ENCODE results near the gene SRD5A3. TPM values are rescaled to one million over a fixed set of nuclear protein-coding genes. Genes with fewer than 3 reads are reported as not detected.

The SRD5A3 gene
- total and polyA plus RNA-seq, 8 donors = 1.8 to 13.0 (median 9.3) TPM; not detected in 1

- intact Hi-C loops (cut with DNase I; ENCODE audit: low total_unique reads) = no loop called here
- peak in 1 of 2 donors; percentile 66 for DNase-seq
- Histone ChIP-seq H3K4me3 (no peak overlapping the region), H3K27ac (no peak overlapping the region), H3K27me3 (no peaks in the 10 kb centered on the region), H3K36me3 (no peaks in the 10 kb centered on the region), H3K4me1 (no peaks in the 10 kb centered on the region), H3K9me3 (no peaks in the 10 kb centered on the region)
- TF ChIP-seq POLR2AphosphoS5 (IDR thresholded peaks at IDR 0.05) (no peak), EP300 (IDR thresholded peaks at IDR 0.05) (no peak)
- 33 to 65% (median 38%) methylated on average over 13 of the region's 13 CpGs for WGBS, 5 donors
These were observed 32.8 kb downstream of the SRD5A3 start for GRCh38 chr4:55378617-55379467.

DNA sequence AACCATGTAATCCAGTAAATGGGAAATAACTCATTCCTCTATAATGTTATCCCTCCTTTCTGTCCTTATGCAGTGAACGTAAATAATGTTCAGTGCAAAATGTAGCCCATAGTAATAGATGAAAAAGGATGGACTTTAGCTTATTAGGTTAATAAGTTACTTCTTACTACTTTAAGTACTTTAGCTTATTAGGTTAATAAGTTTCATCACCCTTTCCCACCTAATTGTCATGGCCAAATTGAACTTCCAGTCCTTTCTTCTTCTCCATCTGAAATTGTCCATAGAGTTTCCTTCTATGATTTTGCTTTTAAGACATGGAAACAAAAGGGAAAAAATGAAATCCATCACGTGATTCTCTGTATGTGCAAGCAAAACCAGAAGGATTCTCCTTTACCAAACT, 34.5 kb downstream of the SRD5A3 start:
- intact Hi-C loops (cut with DNase I; ENCODE audit: low total_unique reads) = no loop called here
- H3K9me3 ChIP-seq = no peaks in the 10 kb centered on the region
- no peak for TF ChIP-seq POLR2A (IDR thresholded peaks at IDR 0.05)
- no peak for TF ChIP-seq EP300 (IDR thresholded peaks at IDR 0.05)
- TF ChIP-seq CTCF (IDR thresholded peaks at IDR 0.05) = no peak
- TF ChIP-seq POLR2AphosphoS5 (IDR thresholded peaks at IDR 0.05) = no peak
- 77 to 87% (median 85%) methylated on average over 2 of the region's 2 CpGs for WGBS, 5 donors
- no peaks in the 10 kb centered on the region for H3K27me3 ChIP-seq
- DNase-seq = no peak
- H3K4me3 ChIP-seq = no peak overlapping the region
- no peak overlapping the region for H3K27ac ChIP-seq
- H3K36me3 ChIP-seq = no peaks in the 10 kb centered on the region
- H3K4me1 ChIP-seq = no peaks in the 10 kb centered on the region

- intact Hi-C loops (cut with DNase I; ENCODE audit: low total_unique reads) = no loop called here
- no peak for DNase-seq
These were observed 35.5 kb downstream of the SRD5A3 start for GRCh38 chr4:55381502-55381901.

GRCh38 chr4:55382488-55383003, 36.5 kb downstream of the SRD5A3 start:
- H3K27me3 ChIP-seq = no peaks in the 10 kb centered on the region
- H3K9me3 ChIP-seq = no peaks in the 10 kb centered on the region
- H3K36me3 ChIP-seq = no peaks in the 10 kb centered on the region
- WGBS, 5 donors = 84 to 87% (median 85%) methylated on average over 3 of the region's 3 CpGs
- TF ChIP-seq CTCF (IDR thresholded peaks at IDR 0.05) (no peak), POLR2A (IDR thresholded peaks at IDR 0.05) (no peak), EP300 (IDR thresholded peaks at IDR 0.05) (no peak), POLR2AphosphoS5 (IDR thresholded peaks at IDR 0.05) (no peak)
- no peak overlapping the region for H3K4me3 ChIP-seq
- intact Hi-C loops (cut with DNase I; ENCODE audit: low total_unique reads) = no loop called here
- H3K4me1 ChIP-seq = no peaks in the 10 kb centered on the region
- H3K27ac ChIP-seq = no peak overlapping the region
- DNase-seq = no peak

More at GRCh38 chr4:55381502-55381901, 35.5 kb downstream of the SRD5A3 start:
- no peaks in the 10 kb centered on the region for H3K36me3 ChIP-seq
- WGBS, 5 donors = 88 to 97% (median 90%) methylated on average over 7 of the region's 7 CpGs
- no peaks in the 10 kb centered on the region for H3K9me3 ChIP-seq
- H3K4me1 ChIP-seq = no peaks in the 10 kb centered on the region
- no peak overlapping the region for H3K4me3 ChIP-seq
- TF ChIP-seq EP300 (IDR thresholded peaks at IDR 0.05) (no peak), POLR2A (IDR thresholded peaks at IDR 0.05) (no peak), POLR2AphosphoS5 (IDR thresholded peaks at IDR 0.05) (no peak), CTCF (IDR thresholded peaks at IDR 0.05) (no peak)
- H3K27me3 ChIP-seq = no peaks in the 10 kb centered on the region
- no peak overlapping the region for H3K27ac ChIP-seq

DNA sequence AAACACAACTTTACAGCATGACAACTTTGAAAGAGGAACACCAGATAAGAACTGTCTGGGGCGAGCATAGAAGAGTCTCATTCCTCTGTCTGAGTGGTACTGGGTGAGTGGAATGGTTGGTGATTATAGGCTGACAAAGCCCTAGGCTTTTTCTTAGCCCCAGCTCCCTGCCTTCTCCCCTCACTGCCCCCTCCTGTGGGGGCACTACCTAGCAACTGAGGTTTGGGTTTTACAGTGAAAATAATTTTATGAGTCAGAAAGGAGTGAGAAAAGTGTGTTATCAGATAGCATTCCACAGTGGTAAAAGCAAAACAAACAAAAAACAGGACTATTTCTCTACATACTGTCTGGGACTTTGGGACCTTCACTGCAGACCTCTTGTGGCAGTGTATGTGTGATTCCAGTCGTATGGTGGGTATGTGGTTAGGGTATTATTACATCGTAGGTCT, 39.2 kb downstream of the SRD5A3 start:
- intact Hi-C loops (cut with DNase I; ENCODE audit: low total_unique reads) = no loop called here
- 70 to 79% (median 76%) methylated on average over 3 of the region's 3 CpGs for WGBS, 5 donors
- H3K9me3 ChIP-seq = no peaks in the 10 kb centered on the region
- no peak overlapping the region for H3K27ac ChIP-seq
- H3K36me3 ChIP-seq = no peaks in the 10 kb centered on the region
- no peaks in the 10 kb centered on the region for H3K27me3 ChIP-seq
- DNase-seq = no peak
- no peak overlapping the region for H3K4me3 ChIP-seq
- no peaks in the 10 kb centered on the region for H3K4me1 ChIP-seq
- TF ChIP-seq CTCF (IDR thresholded peaks at IDR 0.05) (no peak), EP300 (IDR thresholded peaks at IDR 0.05) (no peak), POLR2A (IDR thresholded peaks at IDR 0.05) (no peak), POLR2AphosphoS5 (IDR thresholded peaks at IDR 0.05) (no peak)

Measured in stomach (tissue), 9 donors.